ENCODE data around the gene GGT7.

- no peak for TF ChIP-seq CTCF (IDR thresholded peaks at IDR 0.05)
- no peak for TF ChIP-seq POLR2A (IDR thresholded peaks at IDR 0.05)
Measured at GRCh38 chr20:34808583-34808982, 64.1 kb downstream of the GGT7 start.
